Endodermal cell (in vitro differentiated cells): ENCODE results near the gene AQP10. TPM values are rescaled to one million over a fixed set of nuclear protein-coding genes. Genes with fewer than 3 reads are reported as not detected.

Experiments used
- DNase-seq: peaks from one replicate; pipeline ENCODE4 v3.0.0-alpha.2; 2017
- H3K27ac ChIP-seq: 2 replicates; pipeline ENCODE4 v1.5.1; 2013; ENCODE audit warnings: mild to moderate bottlenecking, low read depth, low read length, moderate library complexity
- H3K27me3 ChIP-seq: 2 replicates; pipeline ENCODE4 v1.6.1; 2013; ENCODE audit warnings: mild to moderate bottlenecking, low read length, moderate library complexity; ENCODE audit not compliant: insufficient read depth, control insufficient read depth, poor library complexity, severe bottlenecking
- H3K36me3 ChIP-seq: 2 replicates; pipeline ENCODE4 v1.7.0; 2013; ENCODE audit warnings: mild to moderate bottlenecking, low read length, moderate library complexity; ENCODE audit not compliant: control insufficient read depth, insufficient read depth
- H3K4me1 ChIP-seq: one replicate; pipeline ENCODE4 v1.7.0; 2013; ENCODE audit warnings: low read length; ENCODE audit not compliant: control insufficient read depth, insufficient read depth
- H3K4me3 ChIP-seq: 2 replicates; pipeline ENCODE4 v1.5.1; 2013; ENCODE audit warnings: mild to moderate bottlenecking, low read length, moderate library complexity
- H3K9ac ChIP-seq: 2 replicates; pipeline ENCODE4 v1.6.1; 2013; ENCODE audit warnings: mild to moderate bottlenecking, low read length, moderate library complexity; ENCODE audit not compliant: poor library complexity, severe bottlenecking; ENCODE audit errors: extremely low read depth
- H3K9me3 ChIP-seq: 2 replicates; pipeline ENCODE4 v1.6.1; 2013; ENCODE audit warnings: mild to moderate bottlenecking, low read length, moderate library complexity; ENCODE audit not compliant: control insufficient read depth
- H3K27ac Mint-ChIP-seq: 2 replicates; pipeline ENCODE4 v1.8.0; 2020; ENCODE audit warnings: mixed read lengths
- H3K27me3 Mint-ChIP-seq: 2 replicates; pipeline ENCODE4 v1.8.0; 2021; ENCODE audit warnings: mild to moderate bottlenecking, mixed read lengths; ENCODE audit not compliant: insufficient read depth
- H3K36me3 Mint-ChIP-seq: 2 replicates; pipeline ENCODE4 v1.8.0; 2020; ENCODE audit warnings: low read depth, mixed read lengths
- H3K4me1 Mint-ChIP-seq: 2 replicates; pipeline ENCODE4 v1.8.0; 2020; ENCODE audit warnings: mixed read lengths
- H3K4me3 Mint-ChIP-seq: 2 replicates; pipeline ENCODE4 v1.8.0; 2020; ENCODE audit warnings: mild to moderate bottlenecking, moderate library complexity, mixed read lengths
- H3K9me3 Mint-ChIP-seq: 2 replicates; pipeline ENCODE4 v1.8.0; 2020; ENCODE audit warnings: mild to moderate bottlenecking, mixed read lengths
- CTCF ChIP-seq: fragments of 200-600 bp; sonication (generic); conservative IDR thresholded peaks from 2 replicates; pipeline ENCODE4 v1.5.0; 2021; ENCODE audit warnings: antibody characterized with exemption, mild to moderate bottlenecking
- WGBS, 2 experiments: methylation state at CpG; one replicate each; pipeline versions ENCODE4 v1.1.5 to v1.1.7; 2013; ENCODE audit warnings: missing lambda C conversion rate in 2 of 2, mixed read lengths in 1 of 2; ENCODE audit not compliant: insufficient coverage in 1 of 2, insufficient read length in 1 of 2; 5-methylcytosine and 5-hydroxymethylcytosine counted together
- total RNA-seq, 2 donors: library from RNA; stranded (reverse); fragmentation: NEBNext Ultra II Directional in 1 of 2; extraction: Animal tissue kit (Norgen Biotek cat#: 25700) in 1 of 2; gene quantifications; 2 replicates in 1 of 2; 3 replicates in 1 of 2; pipeline ENCODE4 v1.2.1, GENCODE V29; 2021

The AQP10 gene
- total RNA-seq, 2 donors from 2014 or later, result not detected

- Mint-ChIP-seq H3K4me1 (peaks cover 31% of the 10 kb centered on the region), H3K36me3 (peaks cover 4% of the 10 kb centered on the region), H3K27ac (peak overlapping the region; percentile 96), H3K9me3 (no peaks in the 10 kb centered on the region), H3K4me3 (peak overlapping the region; percentile 93), H3K27me3 (peaks cover 25% of the 10 kb centered on the region)
- Histone ChIP-seq H3K9ac (peak overlapping the region; percentile 55), H3K4me3 (peak overlapping the region; percentile 93), H3K4me1 (no peaks in the 10 kb centered on the region), H3K27me3 (peaks cover 6% of the 10 kb centered on the region), H3K27ac (peak overlapping the region; percentile 75), H3K36me3 (peaks cover 7% of the 10 kb centered on the region), H3K9me3 (no peaks in the 10 kb centered on the region)
- TF ChIP-seq CTCF, result peak; percentile 82
- peak; percentile 97 for DNase-seq
- 0 to 1% methylated on average over 25 to 63 of the region's 63 CpGs for WGBS, 2 experiments
Observed at GRCh38 chr1:154325583-154326545, 5.0 kb downstream of the AQP10 start.

GRCh38 chr1:154326546-154327465 lies 5.9 kb downstream of the AQP10 start:
- H3K9me3 Mint-ChIP-seq, result no peaks in the 10 kb centered on the region
- Histone ChIP-seq H3K9ac (peak overlapping the region; percentile 26), H3K4me3 (peak overlapping the region; percentile 93), H3K9me3 (no peaks in the 10 kb centered on the region), H3K4me1 (no peaks in the 10 kb centered on the region), H3K27ac (peak overlapping the region; percentile 41), H3K27me3 (peaks cover 6% of the 10 kb centered on the region), H3K36me3 (peaks cover 17% of the 10 kb centered on the region)
- peak overlapping the region; percentile 93 for H3K4me3 Mint-ChIP-seq
- 88 to 89% methylated on average over 3 to 6 of the region's 6 CpGs for WGBS, 2 experiments
- no peak for DNase-seq
- peaks cover 23% of the 10 kb centered on the region for H3K27me3 Mint-ChIP-seq
- H3K27ac Mint-ChIP-seq, result peak overlapping the region; percentile 44
- peaks cover 14% of the 10 kb centered on the region for H3K36me3 Mint-ChIP-seq
- peaks cover 31% of the 10 kb centered on the region for H3K4me1 Mint-ChIP-seq
- TF ChIP-seq CTCF, result peak; percentile 25
